ENCODE data around the gene CCR9. TPM values are rescaled to one million over a fixed set of nuclear protein-coding genes. Genes with fewer than 3 reads are reported as not detected.
A peak's percentile ranks its signal among the peaks of the same experiment; 100 is the strongest.

Gene CCR9
- total and polyA plus RNA-seq, 10 of the 15 experiments (the other 5 are each of a cell fraction or from before 2014, with no cell fraction given) = 0.05 to 3.9 (median 2.4) TPM

DNA sequence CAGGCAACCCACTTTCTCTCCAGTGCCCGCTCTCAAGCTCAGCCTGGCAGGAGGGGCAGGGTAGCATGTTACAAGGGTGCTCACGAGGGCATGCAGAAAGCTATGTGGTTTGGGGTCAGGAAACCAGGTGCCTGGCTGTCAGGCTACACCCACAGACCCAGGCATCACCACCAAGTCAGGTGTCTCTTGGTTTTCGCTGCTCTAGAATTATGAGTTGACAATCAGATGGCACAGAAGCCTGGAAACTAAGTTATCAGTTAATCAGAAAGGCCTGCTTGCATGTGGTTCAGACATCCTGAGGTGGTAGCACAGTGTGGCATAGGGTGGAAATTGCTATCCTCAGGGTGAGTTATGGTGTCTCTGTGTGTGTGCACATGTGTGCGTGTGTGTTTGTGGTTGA lies 16.2 kb upstream of the CCR9 start (continued):
- no peak for TF ChIP-seq ELK1 (IDR thresholded peaks at IDR 0.05; ENCODE audit: low read depth, low read length)
- TF ChIP-seq PML (IDR thresholded peaks at IDR 0.05; ENCODE audit: low read length) = no peak
- TF ChIP-seq RFX5 (IDR thresholded peaks at IDR 0.05; ENCODE audit: low read depth, low read length) = no peak
- no peak for TF ChIP-seq TCF7 (IDR thresholded peaks at IDR 0.05; ENCODE audit: borderline replicate concordance)
- no peak for TF ChIP-seq ASH2L (IDR thresholded peaks at IDR 0.05; ENCODE audit: borderline replicate concordance, low read depth)
- TF ChIP-seq BACH1 (IDR thresholded peaks at IDR 0.05; ENCODE audit: borderline replicate concordance) = no peak
- peak; percentile 62; the same call in 1 of the 2 replicates for TF ChIP-seq NR2F1 (conservative IDR thresholded peaks at IDR 0.05)
- TF ChIP-seq BRCA1 (IDR thresholded peaks at IDR 0.05; ENCODE audit: low read depth, low read length) = no peak
- TF ChIP-seq, protein P1, sequence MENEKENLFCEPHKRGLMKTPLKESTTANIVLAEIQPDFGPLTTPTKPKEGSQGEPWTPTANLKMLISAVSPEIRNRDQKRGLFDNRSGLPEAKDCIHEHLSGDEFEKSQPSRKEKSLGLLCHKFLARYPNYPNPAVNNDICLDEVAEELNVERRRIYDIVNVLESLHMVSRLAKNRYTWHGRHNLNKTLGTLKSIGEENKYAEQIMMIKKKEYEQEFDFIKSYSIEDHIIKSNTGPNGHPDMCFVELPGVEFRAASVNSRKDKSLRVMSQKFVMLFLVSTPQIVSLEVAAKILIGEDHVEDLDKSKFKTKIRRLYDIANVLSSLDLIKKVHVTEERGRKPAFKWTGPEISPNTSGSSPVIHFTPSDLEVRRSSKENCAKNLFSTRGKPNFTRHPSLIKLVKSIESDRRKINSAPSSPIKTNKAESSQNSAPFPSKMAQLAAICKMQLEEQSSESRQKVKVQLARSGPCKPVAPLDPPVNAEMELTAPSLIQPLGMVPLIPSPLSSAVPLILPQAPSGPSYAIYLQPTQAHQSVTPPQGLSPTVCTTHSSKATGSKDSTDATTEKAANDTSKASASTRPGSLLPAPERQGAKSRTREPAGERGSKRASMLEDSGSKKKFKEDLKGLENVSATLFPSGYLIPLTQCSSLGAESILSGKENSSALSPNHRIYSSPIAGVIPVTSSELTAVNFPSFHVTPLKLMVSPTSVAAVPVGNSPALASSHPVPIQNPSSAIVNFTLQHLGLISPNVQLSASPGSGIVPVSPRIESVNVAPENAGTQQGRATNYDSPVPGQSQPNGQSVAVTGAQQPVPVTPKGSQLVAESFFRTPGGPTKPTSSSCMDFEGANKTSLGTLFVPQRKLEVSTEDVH (IDR thresholded peaks at IDR 0.05; ENCODE audit: low read depth, partially characterized antibody) = no peak
- TF ChIP-seq, protein P2, sequence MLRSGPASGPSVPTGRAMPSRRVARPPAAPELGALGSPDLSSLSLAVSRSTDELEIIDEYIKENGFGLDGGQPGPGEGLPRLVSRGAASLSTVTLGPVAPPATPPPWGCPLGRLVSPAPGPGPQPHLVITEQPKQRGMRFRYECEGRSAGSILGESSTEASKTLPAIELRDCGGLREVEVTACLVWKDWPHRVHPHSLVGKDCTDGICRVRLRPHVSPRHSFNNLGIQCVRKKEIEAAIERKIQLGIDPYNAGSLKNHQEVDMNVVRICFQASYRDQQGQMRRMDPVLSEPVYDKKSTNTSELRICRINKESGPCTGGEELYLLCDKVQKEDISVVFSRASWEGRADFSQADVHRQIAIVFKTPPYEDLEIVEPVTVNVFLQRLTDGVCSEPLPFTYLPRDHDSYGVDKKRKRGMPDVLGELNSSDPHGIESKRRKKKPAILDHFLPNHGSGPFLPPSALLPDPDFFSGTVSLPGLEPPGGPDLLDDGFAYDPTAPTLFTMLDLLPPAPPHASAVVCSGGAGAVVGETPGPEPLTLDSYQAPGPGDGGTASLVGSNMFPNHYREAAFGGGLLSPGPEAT (IDR thresholded peaks at IDR 0.05; ENCODE audit: low read depth) = no peak
- TF ChIP-seq FOXM1 (IDR thresholded peaks at IDR 0.05; ENCODE audit: low read depth, low read length) = no peak; the same call in 1 of the 2 replicates
- peak; percentile 59 for TF ChIP-seq EED (IDR thresholded peaks at IDR 0.05; ENCODE audit: low read depth)
- TF ChIP-seq BMI1 (IDR thresholded peaks at IDR 0.05; ENCODE audit: borderline replicate concordance) = no peak
- TF ChIP-seq NFIC (IDR thresholded peaks at IDR 0.05; ENCODE audit: low read depth, low read length) = 0 out of 2 replicates have a peak, but pooled peaks have one; percentile 31
- TF ChIP-seq STAT3 (IDR thresholded peaks at IDR 0.05; ENCODE audit: low read depth, low read length) = no peak
- TF ChIP-seq, protein P3, sequence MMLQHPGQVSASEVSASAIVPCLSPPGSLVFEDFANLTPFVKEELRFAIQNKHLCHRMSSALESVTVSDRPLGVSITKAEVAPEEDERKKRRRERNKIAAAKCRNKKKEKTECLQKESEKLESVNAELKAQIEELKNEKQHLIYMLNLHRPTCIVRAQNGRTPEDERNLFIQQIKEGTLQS (IDR thresholded peaks at IDR 0.05; ENCODE audit: borderline replicate concordance, extremely low read depth, low read depth, low read length) = no peak
- TF ChIP-seq TCF12 (IDR thresholded peaks at IDR 0.05; ENCODE audit: low read depth, low read length) = peak; percentile 69
- no peak for TF ChIP-seq SREBF2 (IDR thresholded peaks at IDR 0.05; ENCODE audit: low read length)
- TF ChIP-seq SRF (IDR thresholded peaks at IDR 0.05; ENCODE audit: low read depth in 2 of 2, low read length in 2 of 2) = no peak
- TF ChIP-seq ZBTB33 (IDR thresholded peaks at IDR 0.05) = no peak
- no peak for TF ChIP-seq NBN (IDR thresholded peaks at IDR 0.05)
- TF ChIP-seq SP1 (IDR thresholded peaks at IDR 0.05; ENCODE audit: low read depth, low read length) = no peak
- no peak for TF ChIP-seq NR2C1 (IDR thresholded peaks at IDR 0.05)
- no peak for TF ChIP-seq MLLT1 (IDR thresholded peaks at IDR 0.05)
